Trophoblast cell (in vitro differentiated cells and primary cell): ENCODE data around the gene SOCS7.

Experiments used
- DNase-seq, 2 donors: peaks; one replicate each; pipeline ENCODE4 v3.0.0-alpha.2; 2016
- H2AFZ ChIP-seq: 2 replicates; pipeline ENCODE4 v1.6.1; 2013; ENCODE audit warnings: low read length, moderate library complexity, mild to moderate bottlenecking; ENCODE audit not compliant: insufficient read depth, poor library complexity
- H2AK5ac ChIP-seq: 2 replicates; pipeline ENCODE4 v1.6.1; 2013; ENCODE audit warnings: mild to moderate bottlenecking, low read length
- H2BK120ac ChIP-seq: 2 replicates; pipeline ENCODE4 v1.6.1; 2013; ENCODE audit warnings: low read length, mild to moderate bottlenecking, moderate library complexity; ENCODE audit not compliant: insufficient read depth, poor library complexity
- H2BK12ac ChIP-seq: 2 replicates; pipeline ENCODE4 v1.6.1; 2013; ENCODE audit warnings: mild to moderate bottlenecking, low read length, moderate library complexity
- H2BK5ac ChIP-seq: 2 replicates; pipeline ENCODE4 v1.6.1; 2013; ENCODE audit warnings: low read length, low read depth, moderate library complexity, mild to moderate bottlenecking; ENCODE audit not compliant: poor library complexity
- H3K14ac ChIP-seq: 2 replicates; pipeline ENCODE4 v1.6.1; 2013; ENCODE audit warnings: mild to moderate bottlenecking, low read length
- H3K18ac ChIP-seq: 2 replicates; pipeline ENCODE4 v1.6.1; 2013; ENCODE audit warnings: mild to moderate bottlenecking, low read length
- H3K23ac ChIP-seq: 2 replicates; pipeline ENCODE4 v1.6.1; 2013; ENCODE audit warnings: low read length
- H3K27ac ChIP-seq: 2 replicates; pipeline ENCODE4 v1.5.1; 2013; ENCODE audit warnings: low read depth, mild to moderate bottlenecking, inconsistent platforms, low read length, moderate library complexity
- H3K27me3 ChIP-seq: 2 replicates; pipeline ENCODE4 v1.6.1; 2013; ENCODE audit warnings: inconsistent platforms, mild to moderate bottlenecking, low read length, moderate library complexity; ENCODE audit not compliant: insufficient read depth
- H3K36me3 ChIP-seq, 2 experiments: 1 replicate in 1 of 2; 2 replicates in 1 of 2; pipeline ENCODE4 v1.6.1; 2013; ENCODE audit warnings: low read length in 2 of 2, mild to moderate bottlenecking in 2 of 2, moderate library complexity in 1 of 2; ENCODE audit not compliant: insufficient read depth in 2 of 2, control insufficient read depth in 1 of 2
- H3K4ac ChIP-seq: 2 replicates; pipeline ENCODE4 v1.6.1; 2013; ENCODE audit warnings: low read depth, mild to moderate bottlenecking, low read length, moderate library complexity
- H3K4me1 ChIP-seq, 2 experiments: 1 replicate in 1 of 2; 2 replicates in 1 of 2; pipeline ENCODE4 v1.6.1; 2013; ENCODE audit warnings: low read length in 2 of 2, mild to moderate bottlenecking in 2 of 2, moderate library complexity in 1 of 2; ENCODE audit not compliant: insufficient read depth in 2 of 2, control insufficient read depth in 1 of 2
- H3K4me2 ChIP-seq: 2 replicates; pipeline ENCODE4 v1.6.1; 2013; ENCODE audit warnings: inconsistent platforms, mild to moderate bottlenecking, low read length, moderate library complexity
- H3K4me3 ChIP-seq: 2 replicates; pipeline ENCODE4 v1.5.1; 2013; ENCODE audit warnings: mild to moderate bottlenecking, low read depth, low read length, inconsistent platforms
- H3K79me1 ChIP-seq: one replicate; pipeline ENCODE4 v1.6.1; 2013; ENCODE audit warnings: low read length
- H3K79me2 ChIP-seq: 2 replicates; pipeline ENCODE4 v1.6.1; 2013; ENCODE audit warnings: low read length, mild to moderate bottlenecking; ENCODE audit not compliant: control insufficient read depth, insufficient read depth, poor library complexity
- H3K9ac ChIP-seq: 2 replicates; pipeline ENCODE4 v1.6.1; 2013; ENCODE audit warnings: mild to moderate bottlenecking, low read length
- H3K9me3 ChIP-seq: 2 replicates; pipeline ENCODE4 v1.6.1; 2013; ENCODE audit warnings: low read depth, mild to moderate bottlenecking, control low read depth, inconsistent platforms, low read length; ENCODE audit not compliant: insufficient read depth
- H4K12ac ChIP-seq: 2 replicates; pipeline ENCODE4 v1.6.1; 2013; ENCODE audit warnings: low read depth, mild to moderate bottlenecking, low read length, moderate library complexity
- H4K8ac ChIP-seq: 2 replicates; pipeline ENCODE4 v1.6.1; 2013; ENCODE audit warnings: low read depth, mild to moderate bottlenecking, low read length, moderate library complexity
- H4K91ac ChIP-seq: one replicate; pipeline ENCODE4 v1.6.1; 2013; ENCODE audit warnings: low read depth, mild to moderate bottlenecking, low read length, moderate library complexity
- WGBS: extraction: QIAGEN DNeasy Blood & Tissue Kit; methylation state at CpG from one replicate; pipeline ENCODE4 v1.1.7; 2013; ENCODE audit warnings: missing lambda C conversion rate; ENCODE audit not compliant: insufficient read length, insufficient coverage; ENCODE audit errors: extremely low coverage; 5-methylcytosine and 5-hydroxymethylcytosine counted together

Gene SOCS7

GRCh38 chr17:38425031-38425430, 73.4 kb downstream of the SOCS7 start:
- H3K14ac ChIP-seq, result no peak overlapping the region
- no peak overlapping the region for H3K23ac ChIP-seq
- peaks cover 8% of the 10 kb centered on the region for H3K27me3 ChIP-seq
- DNase-seq, result no peak
- no peaks in the 10 kb centered on the region for H3K79me2 ChIP-seq
- peaks cover 2% of the 10 kb centered on the region for H3K79me1 ChIP-seq
- H2AK5ac ChIP-seq, result no peak overlapping the region
- H3K27ac ChIP-seq, result no peak overlapping the region
- H3K36me3 ChIP-seq, result no peaks in the 10 kb centered on the region
- no peaks in the 10 kb centered on the region for H3K9me3 ChIP-seq
- H3K4me2 ChIP-seq, result no peak overlapping the region
- H2BK120ac ChIP-seq, result no peak overlapping the region
- no peak overlapping the region for H4K8ac ChIP-seq
- H2BK12ac ChIP-seq, result no peak overlapping the region
- H3K4me3 ChIP-seq, result no peak overlapping the region
- no peak overlapping the region for H2AFZ ChIP-seq
- H2BK5ac ChIP-seq, result no peak overlapping the region
- no peak overlapping the region for H4K12ac ChIP-seq
- H4K91ac ChIP-seq, result no peak overlapping the region
- H3K9ac ChIP-seq, result no peak overlapping the region
- H3K4ac ChIP-seq, result no peak overlapping the region
- H3K4me1 ChIP-seq, result peaks cover 5 to 15% of the 10 kb centered on the region in 2 experiments
- no peak overlapping the region for H3K18ac ChIP-seq
- WGBS, result no CpG with 5 or more reads among the region's 13 CpGs

- Histone ChIP-seq H2BK120ac (no peak overlapping the region), H2BK5ac (no peak overlapping the region), H4K12ac (no peak overlapping the region), H4K8ac (no peak overlapping the region), H2AFZ (no peak overlapping the region), H3K79me1 (peaks cover 2% of the 10 kb centered on the region), H3K4ac (no peak overlapping the region), H3K18ac (no peak overlapping the region), H3K9me3 (no peaks in the 10 kb centered on the region), H2BK12ac (no peak overlapping the region), H3K4me3 (no peak overlapping the region), H3K4me1 (peaks cover 5 to 15% of the 10 kb centered on the region in 2 experiments), H3K9ac (no peak overlapping the region), H3K23ac (no peak overlapping the region), H4K91ac (no peak overlapping the region), H3K27ac (no peak overlapping the region), H3K36me3 (no peaks in the 10 kb centered on the region), H3K79me2 (no peaks in the 10 kb centered on the region), H2AK5ac (no peak overlapping the region), H3K14ac (no peak overlapping the region), H3K27me3 (peaks cover 3% of the 10 kb centered on the region), H3K4me2 (no peak overlapping the region)
- WGBS, result no CpG with 5 or more reads among the region's 9 CpGs
- no peak for DNase-seq
Observed at GRCh38 chr17:38425744-38426143, 74.1 kb downstream of the SOCS7 start.

DNA sequence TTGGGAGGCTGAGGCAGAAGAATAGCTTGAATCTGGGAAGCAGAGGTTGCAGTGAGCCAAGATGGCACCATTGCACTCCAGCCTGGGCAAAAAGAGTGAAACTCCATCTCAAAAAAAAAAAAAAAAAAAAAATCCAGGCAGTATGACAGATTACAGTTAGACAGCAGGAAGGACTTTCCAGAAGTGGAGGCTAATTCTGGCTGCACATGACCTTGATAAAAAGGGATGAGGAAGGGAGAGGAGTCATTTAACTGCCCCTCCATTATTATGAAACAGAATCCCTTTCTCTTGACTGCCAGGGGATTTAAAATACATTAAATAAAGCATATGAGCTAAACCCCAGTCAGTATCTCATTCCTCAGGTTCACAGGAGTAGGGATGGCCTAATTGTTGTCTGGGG, 74.8 kb downstream of the SOCS7 start:
- H4K91ac ChIP-seq, result no peak overlapping the region
- H4K8ac ChIP-seq, result no peak overlapping the region
- no peak overlapping the region for H3K14ac ChIP-seq
- H2BK5ac ChIP-seq, result no peak overlapping the region
- H3K9ac ChIP-seq, result no peak overlapping the region
- peaks cover 5 to 15% of the 10 kb centered on the region in 2 experiments for H3K4me1 ChIP-seq
- no peak overlapping the region for H2BK120ac ChIP-seq
- no peak for DNase-seq
- no peak overlapping the region for H2AK5ac ChIP-seq
- H3K36me3 ChIP-seq, result no peaks in the 10 kb centered on the region
- no peak overlapping the region for H2BK12ac ChIP-seq
- peaks cover 3% of the 10 kb centered on the region for H3K27me3 ChIP-seq
- no peak overlapping the region for H4K12ac ChIP-seq
- no peak overlapping the region for H3K4me2 ChIP-seq
- H3K18ac ChIP-seq, result no peak overlapping the region
- H3K79me2 ChIP-seq, result no peaks in the 10 kb centered on the region
- H3K4me3 ChIP-seq, result no peak overlapping the region
- H2AFZ ChIP-seq, result no peak overlapping the region
- H3K4ac ChIP-seq, result no peak overlapping the region
- no peaks in the 10 kb centered on the region for H3K9me3 ChIP-seq
- H3K79me1 ChIP-seq, result peaks cover 2% of the 10 kb centered on the region
- no peak overlapping the region for H3K23ac ChIP-seq
- H3K27ac ChIP-seq, result no peak overlapping the region

DNA sequence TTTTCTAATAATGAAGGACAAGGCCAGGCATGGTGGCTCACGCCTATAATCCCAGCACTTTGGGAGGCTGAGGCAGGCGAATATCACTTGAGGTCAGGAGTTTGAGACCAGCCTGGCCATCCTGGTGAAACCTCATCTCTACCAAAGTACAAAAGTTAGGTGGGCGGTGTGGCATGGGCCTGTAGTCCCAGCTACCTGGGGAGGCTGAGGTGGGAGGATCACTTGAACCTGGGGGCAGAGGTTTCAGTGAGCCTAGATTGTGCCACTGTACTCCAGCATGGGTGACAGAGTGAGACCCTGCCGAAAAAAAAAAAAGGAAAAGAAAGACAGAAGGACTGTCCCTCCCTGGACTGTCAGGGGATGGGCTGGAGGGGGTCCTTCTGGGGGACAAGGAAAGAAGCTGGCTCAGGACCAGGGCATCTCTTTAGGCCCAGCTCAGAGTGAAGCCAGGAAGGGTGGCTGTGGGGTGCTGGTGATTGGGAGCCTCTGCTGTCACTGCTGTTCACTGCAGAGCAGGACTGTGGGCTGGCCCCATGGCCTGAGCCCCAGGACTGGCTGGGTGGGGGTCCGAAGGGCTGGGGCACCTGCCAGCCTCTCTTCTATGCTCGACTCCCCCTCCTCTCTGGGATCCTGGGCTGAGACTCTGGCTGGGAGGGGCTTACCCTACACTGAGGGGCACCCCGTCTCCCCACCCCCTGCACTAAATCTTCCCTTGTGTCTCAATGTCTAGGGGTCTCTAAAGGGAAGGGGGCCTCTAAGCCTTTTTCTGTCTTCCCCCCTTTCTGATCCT, 75.7 kb downstream of the SOCS7 start:
- Histone ChIP-seq H3K79me2 (no peaks in the 10 kb centered on the region), H3K4ac (no peak overlapping the region), H2BK5ac (no peak overlapping the region), H3K18ac (no peak overlapping the region), H3K36me3 (no peaks in the 10 kb centered on the region), H4K8ac (no peak overlapping the region), H3K4me2 (peak overlapping the region; percentile 55), H2AK5ac (no peak overlapping the region), H2AFZ (no peak overlapping the region), H3K4me1 (peaks cover 5 to 15% of the 10 kb centered on the region in 2 experiments), H3K23ac (no peak overlapping the region), H3K14ac (no peak overlapping the region), H4K91ac (no peak overlapping the region), H3K9me3 (no peaks in the 10 kb centered on the region), H3K27ac (no peak overlapping the region), H2BK12ac (no peak overlapping the region), H3K27me3 (peaks cover 3% of the 10 kb centered on the region), H3K79me1 (peaks cover 2% of the 10 kb centered on the region), H4K12ac (no peak overlapping the region), H2BK120ac (no peak overlapping the region), H3K4me3 (no peak overlapping the region), H3K9ac (no peak overlapping the region)
- DNase-seq, result no peak
- no CpG with 5 or more reads among the region's 7 CpGs for WGBS
